Parathyroid adenoma (tissue), 2 donors: ENCODE data around the gene AJUBA.

Source experiments
- H2AFZ ChIP-seq: fragments of 300-600 bp; sonication (generic); one replicate; pipeline ENCODE4 v1.7.0; 2017; ENCODE audit warnings: antibody characterized with exemption, mild to moderate bottlenecking
- H3K27ac ChIP-seq: fragments of 300-600 bp; sonication (generic); one replicate; pipeline ENCODE4 v1.7.0; 2017
- H3K27me3 ChIP-seq: fragments of 300-600 bp; sonication (generic); one replicate; pipeline ENCODE4 v1.7.0; 2017; ENCODE audit warnings: low read length; ENCODE audit not compliant: control insufficient read depth, insufficient read depth
- H3K36me3 ChIP-seq: fragments of 300-600 bp; sonication (generic); one replicate; pipeline ENCODE4 v1.7.0; 2017; ENCODE audit warnings: low read length; ENCODE audit not compliant: control insufficient read depth, insufficient read depth
- H3K4me1 ChIP-seq: fragments of 300-600 bp; sonication (generic); one replicate; pipeline ENCODE4 v1.7.0; 2017; ENCODE audit warnings: control low read depth
- H3K4me2 ChIP-seq: fragments of 300-600 bp; sonication (generic); one replicate; pipeline ENCODE4 v1.7.0; 2017; ENCODE audit warnings: low read length
- H3K4me3 ChIP-seq: fragments of 300-600 bp; sonication (generic); one replicate; pipeline ENCODE4 v1.7.0; 2017; ENCODE audit warnings: low read depth, low read length
- H3K79me2 ChIP-seq: fragments of 300-600 bp; sonication (generic); one replicate; pipeline ENCODE4 v1.7.0; 2017; ENCODE audit warnings: control low read depth
- H3K9ac ChIP-seq: fragments of 300-600 bp; sonication (generic); one replicate; pipeline ENCODE4 v1.7.0; 2017; ENCODE audit warnings: mild to moderate bottlenecking
- H3K9me3 ChIP-seq: fragments of 300-600 bp; sonication (generic); one replicate; pipeline ENCODE4 v1.7.0; 2017; ENCODE audit warnings: low read length; ENCODE audit not compliant: control insufficient read depth
- TF ChIP-seq, protein P1 (sequence below): fragments of 300-600 bp; sonication (generic); IDR thresholded peaks from one replicate; pipeline ENCODE4 v1.7.0; 2017; ENCODE audit warnings: antibody characterized with exemption, mild to moderate bottlenecking
- donor health status: primary hyperparathyroidism.

AJUBA gene

DNA sequence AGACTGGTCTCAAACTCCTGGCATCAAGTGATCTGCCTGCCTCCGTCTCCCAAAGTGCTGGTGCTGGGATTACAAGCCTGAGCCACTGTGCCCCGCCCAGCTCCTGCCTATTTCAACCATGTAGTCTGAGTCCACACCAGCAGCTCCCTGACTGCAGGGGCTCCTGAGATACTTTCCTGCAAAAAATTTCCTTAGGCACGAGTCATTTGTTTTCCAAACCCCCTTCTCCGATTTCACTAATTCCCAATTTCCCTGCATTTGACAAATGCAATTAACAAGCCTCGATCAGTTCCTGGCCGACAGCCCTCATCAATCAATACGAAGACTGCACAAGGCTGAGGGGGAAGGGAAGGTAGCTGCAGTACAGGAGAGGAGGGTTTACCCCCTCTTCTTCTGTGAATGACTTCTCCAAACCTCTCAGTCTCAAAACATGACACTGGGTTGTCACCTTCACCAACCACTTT lies 42.3 kb upstream of the AJUBA start:
- no peaks in the 10 kb centered on the region for H3K36me3 ChIP-seq
- H3K9me3 ChIP-seq = no peaks in the 10 kb centered on the region
- H3K4me3 ChIP-seq = no peak overlapping the region
- no peak overlapping the region for H3K4me2 ChIP-seq
- peaks cover 4% of the 10 kb centered on the region for H3K4me1 ChIP-seq
- H3K79me2 ChIP-seq = peaks cover 5% of the 10 kb centered on the region
- H3K27ac ChIP-seq = no peak overlapping the region
- no peak overlapping the region for H2AFZ ChIP-seq
- no peaks in the 10 kb centered on the region for H3K27me3 ChIP-seq
- no peak overlapping the region for H3K9ac ChIP-seq
- TF ChIP-seq, protein P1, sequence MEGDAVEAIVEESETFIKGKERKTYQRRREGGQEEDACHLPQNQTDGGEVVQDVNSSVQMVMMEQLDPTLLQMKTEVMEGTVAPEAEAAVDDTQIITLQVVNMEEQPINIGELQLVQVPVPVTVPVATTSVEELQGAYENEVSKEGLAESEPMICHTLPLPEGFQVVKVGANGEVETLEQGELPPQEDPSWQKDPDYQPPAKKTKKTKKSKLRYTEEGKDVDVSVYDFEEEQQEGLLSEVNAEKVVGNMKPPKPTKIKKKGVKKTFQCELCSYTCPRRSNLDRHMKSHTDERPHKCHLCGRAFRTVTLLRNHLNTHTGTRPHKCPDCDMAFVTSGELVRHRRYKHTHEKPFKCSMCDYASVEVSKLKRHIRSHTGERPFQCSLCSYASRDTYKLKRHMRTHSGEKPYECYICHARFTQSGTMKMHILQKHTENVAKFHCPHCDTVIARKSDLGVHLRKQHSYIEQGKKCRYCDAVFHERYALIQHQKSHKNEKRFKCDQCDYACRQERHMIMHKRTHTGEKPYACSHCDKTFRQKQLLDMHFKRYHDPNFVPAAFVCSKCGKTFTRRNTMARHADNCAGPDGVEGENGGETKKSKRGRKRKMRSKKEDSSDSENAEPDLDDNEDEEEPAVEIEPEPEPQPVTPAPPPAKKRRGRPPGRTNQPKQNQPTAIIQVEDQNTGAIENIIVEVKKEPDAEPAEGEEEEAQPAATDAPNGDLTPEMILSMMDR = no peak

DNA sequence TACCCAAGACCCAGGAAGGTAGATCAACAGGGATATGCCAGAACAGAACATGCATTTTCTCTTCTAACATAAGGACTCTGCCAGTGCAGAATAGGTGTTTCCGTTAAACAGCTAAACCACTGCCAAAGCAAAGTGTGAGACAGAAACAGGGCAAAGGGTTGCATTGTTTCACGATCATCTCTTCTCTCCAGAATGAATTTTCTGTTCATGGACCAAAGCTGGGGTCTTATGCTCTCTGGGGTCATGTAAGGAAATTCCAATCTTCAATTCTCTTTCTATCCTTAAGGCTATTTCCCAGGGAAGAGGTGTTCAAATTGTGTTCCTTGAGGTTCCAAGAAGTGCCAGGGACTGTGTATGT lies 41.4 kb upstream of the AJUBA start:
- Histone ChIP-seq H2AFZ (no peak overlapping the region), H3K36me3 (no peaks in the 10 kb centered on the region), H3K79me2 (no peaks in the 10 kb centered on the region), H3K27me3 (no peaks in the 10 kb centered on the region), H3K4me2 (no peak overlapping the region), H3K27ac (no peak overlapping the region), H3K4me1 (peaks cover 4% of the 10 kb centered on the region), H3K9ac (no peak overlapping the region), H3K9me3 (no peaks in the 10 kb centered on the region), H3K4me3 (no peak overlapping the region)
- TF ChIP-seq, protein P1 = no peak

DNA sequence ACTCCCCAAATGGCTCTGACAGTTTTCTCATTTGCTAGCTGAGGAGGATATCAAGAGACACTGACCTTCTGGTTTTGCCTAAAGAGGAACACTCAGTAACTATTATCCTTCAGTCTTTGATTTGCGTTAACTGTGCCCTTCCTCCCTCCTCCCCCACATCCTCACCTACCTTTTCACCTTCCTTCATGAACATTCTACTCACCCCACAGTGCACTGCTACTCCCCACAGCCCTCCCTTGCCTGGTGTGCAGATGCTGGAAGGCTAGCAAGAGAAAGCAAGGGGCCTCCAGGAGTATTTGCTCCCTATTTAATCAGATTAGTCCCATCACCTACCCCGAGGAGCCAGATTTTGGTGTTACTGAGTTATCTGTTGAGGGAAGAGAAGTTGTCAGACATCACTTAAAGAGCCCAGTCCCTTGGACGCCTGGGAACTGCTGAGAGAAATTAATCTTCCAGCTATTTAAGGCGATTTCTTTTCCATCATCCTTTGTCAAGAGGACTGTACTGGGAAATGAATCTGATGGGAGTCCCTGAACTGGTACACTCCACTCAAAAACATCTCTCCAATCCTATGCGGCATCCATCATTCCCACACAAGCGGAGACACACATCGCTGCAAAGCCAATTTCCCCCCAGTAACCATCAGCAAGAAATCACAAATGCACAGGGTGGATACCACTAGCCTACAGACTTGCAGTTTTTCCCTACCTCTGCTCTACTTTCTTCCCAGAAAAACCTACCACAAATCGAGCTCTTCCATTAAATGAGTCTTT lies 40.9 kb upstream of the AJUBA start:
- Histone ChIP-seq H3K27ac (no peak overlapping the region), H2AFZ (no peak overlapping the region), H3K36me3 (no peaks in the 10 kb centered on the region), H3K4me3 (no peak overlapping the region), H3K4me2 (no peak overlapping the region), H3K9me3 (no peaks in the 10 kb centered on the region), H3K27me3 (no peaks in the 10 kb centered on the region), H3K9ac (no peak overlapping the region), H3K4me1 (peaks cover 4% of the 10 kb centered on the region), H3K79me2 (no peaks in the 10 kb centered on the region)
- TF ChIP-seq, protein P1 = no peak

DNA sequence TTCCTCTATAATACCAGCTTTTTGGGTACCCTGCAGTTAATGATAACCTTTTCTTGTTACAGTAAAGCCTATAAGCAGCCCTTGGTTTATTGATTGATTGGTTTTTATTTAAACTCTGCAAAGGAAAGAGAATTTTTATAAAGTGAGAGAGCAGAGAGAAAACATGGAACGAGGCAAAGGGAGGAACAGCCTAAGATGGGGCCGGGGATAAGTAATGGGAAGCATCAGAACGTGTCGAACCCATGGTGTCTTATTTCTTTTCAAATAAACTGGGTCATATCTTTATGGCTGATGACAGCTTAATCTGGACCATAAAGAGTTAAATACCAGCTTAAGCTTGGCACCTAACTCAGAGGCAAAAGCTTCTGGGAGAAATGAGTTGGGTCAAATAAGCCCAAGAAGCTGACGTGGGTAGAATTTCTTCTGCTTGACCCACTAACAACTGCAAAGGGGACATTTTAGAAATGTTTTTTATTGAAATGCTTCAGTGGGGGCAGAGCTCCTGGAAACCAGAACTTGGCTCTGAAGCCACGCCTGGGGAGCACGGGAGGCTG lies 39.6 kb upstream of the AJUBA start:
- no peak overlapping the region for H3K9ac ChIP-seq
- peaks cover 4% of the 10 kb centered on the region for H3K4me1 ChIP-seq
- H3K4me3 ChIP-seq = no peak overlapping the region
- TF ChIP-seq, protein P1 = no peak
- H3K27me3 ChIP-seq = no peaks in the 10 kb centered on the region
- H3K9me3 ChIP-seq = no peaks in the 10 kb centered on the region
- no peaks in the 10 kb centered on the region for H3K79me2 ChIP-seq
- H3K27ac ChIP-seq = no peak overlapping the region
- peak overlapping the region; percentile 43 for H2AFZ ChIP-seq
- H3K36me3 ChIP-seq = no peaks in the 10 kb centered on the region
- no peak overlapping the region for H3K4me2 ChIP-seq

DNA sequence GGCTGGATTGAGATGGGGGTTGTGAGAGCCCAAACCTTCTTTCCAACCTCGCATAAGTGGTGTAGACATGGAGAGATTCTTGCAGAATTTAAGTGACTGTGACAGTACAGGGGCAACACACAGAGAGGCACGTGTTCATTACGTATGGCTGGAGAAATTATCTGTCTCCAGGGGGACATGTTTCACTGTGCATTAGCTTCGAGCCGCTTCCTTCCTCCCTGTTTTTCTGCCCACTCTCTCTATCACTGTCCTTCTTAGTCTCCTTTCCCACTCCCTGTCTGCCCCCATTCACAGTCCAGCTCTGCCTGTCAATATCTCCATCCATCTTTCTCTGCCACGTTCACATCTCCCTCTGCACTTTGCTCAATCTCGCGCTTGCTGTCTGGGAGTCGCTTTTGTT lies 39.1 kb upstream of the AJUBA start:
- no peaks in the 10 kb centered on the region for H3K36me3 ChIP-seq
- H3K9ac ChIP-seq = no peak overlapping the region
- H2AFZ ChIP-seq = peak overlapping the region; percentile 43
- H3K27ac ChIP-seq = no peak overlapping the region
- no peaks in the 10 kb centered on the region for H3K9me3 ChIP-seq
- no peaks in the 10 kb centered on the region for H3K27me3 ChIP-seq
- H3K4me1 ChIP-seq = peaks cover 4% of the 10 kb centered on the region
- H3K4me3 ChIP-seq = no peak overlapping the region
- H3K4me2 ChIP-seq = no peak overlapping the region
- H3K79me2 ChIP-seq = no peaks in the 10 kb centered on the region
- TF ChIP-seq, protein P1 = no peak
